ENCODE data around the gene NUP133.

The NUP133 gene

DNA sequence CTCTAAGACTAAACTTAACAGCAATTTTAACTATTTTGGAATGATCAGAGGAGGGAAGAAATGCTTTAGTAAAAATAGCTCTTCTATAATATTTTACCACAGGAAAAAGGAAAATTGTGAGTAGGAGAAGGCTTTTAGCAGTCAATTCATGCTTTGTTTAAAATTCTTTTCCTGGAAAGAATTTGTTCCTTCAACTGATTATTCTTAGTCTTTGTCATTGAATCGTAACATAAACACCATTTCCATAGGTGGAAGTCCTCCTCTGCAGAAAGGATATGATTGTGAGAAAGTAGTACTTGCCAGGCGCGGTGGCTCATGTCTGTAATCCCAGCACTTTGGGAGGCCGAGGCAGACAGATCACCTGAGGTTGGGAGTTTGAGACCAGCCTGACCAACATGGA is 62.3 kb downstream of the NUP133 start:
- Histone ChIP-seq H4K5ac (ENCODE audit: low read length) (no peak overlapping the region), H2AK5ac (ENCODE audit: low read length) (no peak overlapping the region), H3K4ac (ENCODE audit: low read depth, low read length) (no peak overlapping the region), H2BK5ac (ENCODE audit: low read length) (no peak overlapping the region), H2BK120ac (ENCODE audit: low read depth, low read length) (no peak overlapping the region), H3K4me3 (ENCODE audit: low read length) (no peak overlapping the region), H3K79me1 (ENCODE audit: low read length) (no peaks in the 10 kb centered on the region), H3K56ac (ENCODE audit: low read length) (no peak overlapping the region), H3K79me2 (ENCODE audit: control insufficient read depth, insufficient read depth, low read length) (no peaks in the 10 kb centered on the region), H3K27ac (ENCODE audit: low read depth, low read length) (no peak overlapping the region), H3K9ac (ENCODE audit: low read length) (no peak overlapping the region), H3K36me3 (ENCODE audit: control insufficient read depth, insufficient read depth, low read length) (peaks cover 4% of the 10 kb centered on the region), H3K18ac (ENCODE audit: low read length) (no peak overlapping the region), H3K23ac (ENCODE audit: low read length) (no peak overlapping the region), H2BK15ac (replicated peaks; ENCODE audit: low read depth) (no peak overlapping the region), H3K4me1 (ENCODE audit: control insufficient read depth, low read depth, low read length) (no peaks in the 10 kb centered on the region), H3K4me2 (ENCODE audit: low read length) (no peak overlapping the region), H3K27me3 (ENCODE audit: insufficient read depth, low read length, poor library complexity) (no peaks in the 10 kb centered on the region), H4K8ac (ENCODE audit: low read depth, low read length) (no peak overlapping the region)
- DNase-seq: no peak
- WGBS (ENCODE audit: extremely low coverage, insufficient coverage, low lambda C conversion rate): no CpG with 5 or more reads among the region's 4 CpGs

DNA sequence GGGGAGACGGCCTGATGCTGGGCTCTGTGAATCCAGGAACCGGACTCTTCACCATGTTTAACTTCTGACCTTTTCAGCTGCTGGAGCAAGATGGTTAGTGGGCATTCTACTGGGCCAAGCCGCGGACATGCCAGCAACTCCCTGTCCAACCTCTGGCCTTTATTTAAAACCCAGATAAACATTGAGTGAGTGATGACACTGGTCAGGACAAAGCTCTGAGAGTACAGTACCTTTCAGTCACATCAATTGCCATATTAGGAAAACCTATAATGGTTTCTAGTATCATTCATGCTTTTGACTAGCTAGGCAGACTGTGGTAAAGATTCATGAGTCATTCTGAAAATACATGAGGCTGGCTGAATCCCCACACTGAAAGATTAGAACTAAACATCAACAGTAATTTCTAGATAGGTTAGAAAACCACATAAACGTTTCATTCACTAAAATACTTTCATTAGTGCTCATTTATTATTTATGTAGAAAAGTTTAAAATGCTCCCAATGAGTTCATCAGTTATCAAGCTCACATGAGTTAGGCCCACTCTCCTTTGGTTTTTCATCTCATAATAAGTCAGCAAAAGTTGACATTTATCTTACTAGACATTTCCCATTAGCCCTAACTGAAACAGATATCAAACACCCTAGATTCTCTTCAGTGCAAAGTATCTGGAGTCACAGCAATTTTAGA is 67.1 kb downstream of the NUP133 start:
- Histone ChIP-seq H3K27me3 (ENCODE audit: insufficient read depth, low read length, poor library complexity) (no peaks in the 10 kb centered on the region), H3K79me1 (ENCODE audit: low read length) (no peaks in the 10 kb centered on the region), H2AK5ac (ENCODE audit: low read length) (no peak overlapping the region), H3K36me3 (ENCODE audit: control insufficient read depth, insufficient read depth, low read length) (peaks cover 1% of the 10 kb centered on the region), H3K79me2 (ENCODE audit: control insufficient read depth, insufficient read depth, low read length) (no peaks in the 10 kb centered on the region), H4K8ac (ENCODE audit: low read depth, low read length) (no peak overlapping the region), H3K9ac (ENCODE audit: low read length) (no peak overlapping the region), H3K4me3 (ENCODE audit: low read length) (no peak overlapping the region), H3K23ac (ENCODE audit: low read length) (no peak overlapping the region), H3K4me1 (ENCODE audit: control insufficient read depth, low read depth, low read length) (no peaks in the 10 kb centered on the region), H3K4me2 (ENCODE audit: low read length) (no peak overlapping the region), H3K56ac (ENCODE audit: low read length) (no peak overlapping the region), H3K4ac (ENCODE audit: low read depth, low read length) (no peak overlapping the region), H4K5ac (ENCODE audit: low read length) (no peak overlapping the region), H3K18ac (ENCODE audit: low read length) (no peak overlapping the region), H2BK5ac (ENCODE audit: low read length) (no peak overlapping the region), H3K27ac (ENCODE audit: low read depth, low read length) (no peak overlapping the region), H2BK15ac (replicated peaks; ENCODE audit: low read depth) (no peak overlapping the region), H2BK120ac (ENCODE audit: low read depth, low read length) (no peak overlapping the region)
- no peak for DNase-seq
- 100% methylated on average over 1 of the region's 5 CpGs for WGBS (ENCODE audit: extremely low coverage, insufficient coverage, low lambda C conversion rate)

DNA sequence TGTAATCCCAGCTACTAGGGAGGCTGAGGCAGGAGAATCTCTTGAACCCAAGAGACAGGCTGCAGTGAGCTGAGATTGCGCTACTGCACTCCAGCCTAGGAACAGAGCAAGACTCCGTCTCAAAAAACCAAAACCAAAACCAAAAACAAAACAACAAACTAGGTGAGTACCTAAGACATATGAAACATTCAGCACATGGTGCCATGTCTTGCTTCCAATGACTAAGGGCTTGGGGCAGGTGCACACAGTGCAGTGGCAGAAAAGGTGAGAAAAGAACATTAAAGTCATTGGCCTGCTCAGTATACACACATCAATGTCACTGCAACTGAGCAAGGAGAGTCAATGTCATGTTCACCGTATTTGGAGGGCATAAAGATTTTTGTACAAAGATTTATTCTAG is 70.1 kb downstream of the NUP133 start:
- Histone ChIP-seq H3K4ac (ENCODE audit: low read depth, low read length) (no peak overlapping the region), H4K5ac (ENCODE audit: low read length) (no peak overlapping the region), H3K4me1 (ENCODE audit: control insufficient read depth, low read depth, low read length) (peaks cover 2% of the 10 kb centered on the region), H3K4me2 (ENCODE audit: low read length) (no peak overlapping the region), H2BK15ac (replicated peaks; ENCODE audit: low read depth) (no peak overlapping the region), H2BK120ac (ENCODE audit: low read depth, low read length) (no peak overlapping the region), H3K23ac (ENCODE audit: low read length) (no peak overlapping the region), H2BK5ac (ENCODE audit: low read length) (no peak overlapping the region), H3K27me3 (ENCODE audit: insufficient read depth, low read length, poor library complexity) (peaks cover 11% of the 10 kb centered on the region), H3K18ac (ENCODE audit: low read length) (no peak overlapping the region), H4K8ac (ENCODE audit: low read depth, low read length) (no peak overlapping the region), H3K27ac (ENCODE audit: low read depth, low read length) (no peak overlapping the region), H3K79me1 (ENCODE audit: low read length) (no peaks in the 10 kb centered on the region), H3K36me3 (ENCODE audit: control insufficient read depth, insufficient read depth, low read length) (no peaks in the 10 kb centered on the region), H2AK5ac (ENCODE audit: low read length) (no peak overlapping the region), H3K4me3 (ENCODE audit: low read length) (no peak overlapping the region), H3K79me2 (ENCODE audit: control insufficient read depth, insufficient read depth, low read length) (no peaks in the 10 kb centered on the region), H3K56ac (ENCODE audit: low read length) (no peak overlapping the region), H3K9ac (ENCODE audit: low read length) (no peak overlapping the region)
- no CpG with 5 or more reads among the region's 3 CpGs for WGBS (ENCODE audit: extremely low coverage, insufficient coverage, low lambda C conversion rate)
- DNase-seq: no peak

DNA sequence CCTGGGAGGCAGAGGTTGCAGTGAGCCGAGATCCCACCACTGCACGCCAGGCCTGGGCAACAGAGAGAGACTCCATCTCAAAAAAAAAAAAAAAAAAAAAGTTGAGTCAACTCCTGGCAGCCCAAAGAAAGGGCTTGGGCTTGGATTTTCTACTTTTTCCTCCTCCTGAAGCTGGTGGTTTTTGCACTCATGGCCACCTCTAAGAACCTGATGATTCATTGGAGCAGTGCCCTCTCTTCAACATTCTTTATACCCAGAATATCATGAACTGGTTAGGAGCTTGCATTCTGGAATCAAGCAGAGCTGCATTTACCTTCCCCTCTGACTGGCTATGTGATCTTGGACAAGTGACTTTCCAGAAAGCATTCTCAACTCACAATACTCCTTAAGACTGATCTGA is 70.7 kb downstream of the NUP133 start:
- Histone ChIP-seq H3K23ac (ENCODE audit: low read length) (no peak overlapping the region), H3K4me1 (ENCODE audit: control insufficient read depth, low read depth, low read length) (peaks cover 2% of the 10 kb centered on the region), H4K8ac (ENCODE audit: low read depth, low read length) (no peak overlapping the region), H2BK120ac (ENCODE audit: low read depth, low read length) (no peak overlapping the region), H4K5ac (ENCODE audit: low read length) (no peak overlapping the region), H3K36me3 (ENCODE audit: control insufficient read depth, insufficient read depth, low read length) (no peaks in the 10 kb centered on the region), H3K9ac (ENCODE audit: low read length) (no peak overlapping the region), H3K18ac (ENCODE audit: low read length) (no peak overlapping the region), H2BK15ac (replicated peaks; ENCODE audit: low read depth) (no peak overlapping the region), H3K4ac (ENCODE audit: low read depth, low read length) (no peak overlapping the region), H2BK5ac (ENCODE audit: low read length) (no peak overlapping the region), H3K27me3 (ENCODE audit: insufficient read depth, low read length, poor library complexity) (peaks cover 15% of the 10 kb centered on the region), H3K27ac (ENCODE audit: low read depth, low read length) (no peak overlapping the region), H3K56ac (ENCODE audit: low read length) (no peak overlapping the region), H2AK5ac (ENCODE audit: low read length) (no peak overlapping the region), H3K4me3 (ENCODE audit: low read length) (no peak overlapping the region), H3K4me2 (ENCODE audit: low read length) (no peak overlapping the region), H3K79me1 (ENCODE audit: low read length) (no peaks in the 10 kb centered on the region), H3K79me2 (ENCODE audit: control insufficient read depth, insufficient read depth, low read length) (no peaks in the 10 kb centered on the region)
- no CpG with 5 or more reads among the region's 2 CpGs for WGBS (ENCODE audit: extremely low coverage, insufficient coverage, low lambda C conversion rate)
- DNase-seq: no peak

DNA sequence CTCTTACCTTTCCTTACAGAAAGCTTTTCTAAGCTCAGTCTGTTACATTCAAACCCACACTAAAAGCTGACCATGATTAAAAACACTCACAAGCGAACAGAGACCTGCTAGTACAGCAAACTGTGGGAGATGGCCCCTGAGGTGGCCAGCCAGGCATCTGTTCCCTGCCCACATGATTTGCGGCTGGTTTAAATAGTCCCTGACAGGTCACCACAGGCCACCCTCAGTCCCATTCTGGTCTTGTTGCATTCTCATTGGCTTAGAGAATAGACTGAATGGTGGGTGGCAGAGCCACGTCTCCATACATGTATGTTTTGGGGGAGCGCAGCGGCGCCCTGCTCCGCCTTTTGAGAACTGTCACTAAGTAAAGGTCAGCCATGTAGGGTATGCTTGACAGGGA is 71.9 kb downstream of the NUP133 start:
- no peak overlapping the region for H3K18ac ChIP-seq (ENCODE audit: low read length)
- no peak overlapping the region for H4K8ac ChIP-seq (ENCODE audit: low read depth, low read length)
- H3K56ac ChIP-seq (ENCODE audit: low read length): no peak overlapping the region
- H3K9ac ChIP-seq (ENCODE audit: low read length): no peak overlapping the region
- no peak overlapping the region for H2BK120ac ChIP-seq (ENCODE audit: low read depth, low read length)
- H3K4me3 ChIP-seq (ENCODE audit: low read length): no peak overlapping the region
- DNase-seq: no peak
- no peak overlapping the region for H2AK5ac ChIP-seq (ENCODE audit: low read length)
- H3K27ac ChIP-seq (ENCODE audit: low read depth, low read length): no peak overlapping the region
- peaks cover 15% of the 10 kb centered on the region for H3K27me3 ChIP-seq (ENCODE audit: insufficient read depth, low read length, poor library complexity)
- no peak overlapping the region for H3K23ac ChIP-seq (ENCODE audit: low read length)
- peaks cover 2% of the 10 kb centered on the region for H3K4me1 ChIP-seq (ENCODE audit: control insufficient read depth, low read depth, low read length)
- H4K5ac ChIP-seq (ENCODE audit: low read length): no peak overlapping the region
- H3K79me2 ChIP-seq (ENCODE audit: control insufficient read depth, insufficient read depth, low read length): no peaks in the 10 kb centered on the region
- no peak overlapping the region for H2BK5ac ChIP-seq (ENCODE audit: low read length)
- no peaks in the 10 kb centered on the region for H3K36me3 ChIP-seq (ENCODE audit: control insufficient read depth, insufficient read depth, low read length)
- no peak overlapping the region for H3K4ac ChIP-seq (ENCODE audit: low read depth, low read length)
- H2BK15ac ChIP-seq (replicated peaks; ENCODE audit: low read depth): no peak overlapping the region
- no peak overlapping the region for H3K4me2 ChIP-seq (ENCODE audit: low read length)
- no CpG with 5 or more reads among the region's 7 CpGs for WGBS (ENCODE audit: extremely low coverage, insufficient coverage, low lambda C conversion rate)
- H3K79me1 ChIP-seq (ENCODE audit: low read length): no peaks in the 10 kb centered on the region

DNA sequence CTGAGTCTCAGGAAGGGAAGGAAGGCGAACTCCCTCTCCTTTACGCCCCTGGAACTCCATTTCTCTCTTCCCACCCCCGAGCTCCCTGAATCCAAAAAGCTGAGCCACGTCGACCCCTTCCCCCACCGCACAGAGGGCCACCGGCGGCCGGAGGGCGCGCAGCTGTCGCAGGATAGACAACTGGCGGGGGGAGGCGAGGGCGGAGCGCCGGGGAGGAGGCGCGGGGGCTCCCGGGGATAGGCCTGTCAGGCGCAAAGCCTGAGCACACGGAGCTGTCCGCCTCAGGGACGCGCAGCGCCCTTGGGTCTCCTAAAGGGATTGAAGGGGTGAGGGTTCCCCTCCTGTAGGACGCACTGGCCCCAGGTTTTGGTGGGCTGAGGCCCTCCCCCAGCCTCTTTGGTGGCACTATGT is 73.5 kb downstream of the NUP133 start:
- no peak overlapping the region for H3K18ac ChIP-seq (ENCODE audit: low read length)
- H2BK15ac ChIP-seq (replicated peaks; ENCODE audit: low read depth): no peak overlapping the region
- H3K79me1 ChIP-seq (ENCODE audit: low read length): no peaks in the 10 kb centered on the region
- no peak overlapping the region for H3K4me3 ChIP-seq (ENCODE audit: low read length)
- no peak overlapping the region for H3K27ac ChIP-seq (ENCODE audit: low read depth, low read length)
- H2BK5ac ChIP-seq (ENCODE audit: low read length): no peak overlapping the region
- H3K27me3 ChIP-seq (ENCODE audit: insufficient read depth, low read length, poor library complexity): peaks cover 17% of the 10 kb centered on the region
- H3K36me3 ChIP-seq (ENCODE audit: control insufficient read depth, insufficient read depth, low read length): no peaks in the 10 kb centered on the region
- no peak overlapping the region for H3K56ac ChIP-seq (ENCODE audit: low read length)
- no peak overlapping the region for H4K8ac ChIP-seq (ENCODE audit: low read depth, low read length)
- no peak overlapping the region for H4K5ac ChIP-seq (ENCODE audit: low read length)
- DNase-seq: peak; percentile 71
- peak overlapping the region; percentile 12 for H3K9ac ChIP-seq (ENCODE audit: low read length)
- H3K4me2 ChIP-seq (ENCODE audit: low read length): peak overlapping the region; percentile 52
- WGBS (ENCODE audit: extremely low coverage, insufficient coverage, low lambda C conversion rate): no CpG with 5 or more reads among the region's 27 CpGs
- H3K4me1 ChIP-seq (ENCODE audit: control insufficient read depth, low read depth, low read length): peaks cover 2% of the 10 kb centered on the region
- no peak overlapping the region for H2AK5ac ChIP-seq (ENCODE audit: low read length)
- H3K79me2 ChIP-seq (ENCODE audit: control insufficient read depth, insufficient read depth, low read length): no peaks in the 10 kb centered on the region
- H2BK120ac ChIP-seq (ENCODE audit: low read depth, low read length): no peak overlapping the region
- H3K23ac ChIP-seq (ENCODE audit: low read length): no peak overlapping the region
- no peak overlapping the region for H3K4ac ChIP-seq (ENCODE audit: low read depth, low read length)

Measured in mesendoderm (in vitro differentiated cells).